H1 (cell line): Measurements from ENCODE around the gene IL18R1. TPM values are rescaled to one million over a fixed set of nuclear protein-coding genes. Genes with fewer than 3 reads are reported as not detected.

ENCODE experiments used
- CTCF ChIA-PET: fragments of 300-600 bp; sonication (Branson Sonifier 250); formaldehyde crosslinking; loops from one replicate; lab custom pipeline; 2021; ENCODE audit not compliant: partially characterized antibody; lab: Charles Lee
- POLR2A ChIA-PET: fragments of 300-600 bp; sonication (Branson Sonifier 250); formaldehyde crosslinking; loops from one replicate; lab custom pipeline; 2021; ENCODE audit warnings: inconsistent platforms; ENCODE audit not compliant: partially characterized antibody; lab: Charles Lee
- DNase-seq, 2 experiments: peaks; one replicate each; pipeline versions ENCODE4 v3.0.0 to v3.0.0-alpha.2; 2010 to 2022; ENCODE audit warnings: low spot score in 2 of 2, low read depth in 1 of 2, mixed read lengths in 1 of 2
- FAIRE-seq: peaks from 2 replicates; lab custom pipeline; 2011; peaks lifted over from hg19 to GRCh38; lab: Jason Lieb, UNC
- H2AFZ ChIP-seq: 2 replicates; pipeline ENCODE4 v1.8.1; 2012; ENCODE audit warnings: low read length, inconsistent platforms
- H2AK5ac ChIP-seq: 2 replicates; pipeline ENCODE4 v1.6.1; 2013; ENCODE audit warnings: low read depth, low read length
- H2BK120ac ChIP-seq: replicated peaks from 2 replicates; pipeline ENCODE3; 2013; ENCODE audit warnings: low read depth, low read length, inconsistent platforms
- H2BK12ac ChIP-seq: 2 replicates; pipeline ENCODE4 v1.6.1; 2013; ENCODE audit warnings: low read depth, low read length
- H2BK15ac ChIP-seq: 2 replicates; pipeline ENCODE4 v1.6.1; 2013; ENCODE audit warnings: low read length
- H2BK20ac ChIP-seq: 2 replicates; pipeline ENCODE4 v1.6.1; 2013; ENCODE audit warnings: low read length
- H2BK5ac ChIP-seq: 2 replicates; pipeline ENCODE4 v1.6.1; 2013; ENCODE audit warnings: low read depth, low read length
- H3K14ac ChIP-seq: 2 replicates; pipeline ENCODE4 v1.6.1; 2013; ENCODE audit warnings: inconsistent platforms; ENCODE audit not compliant: insufficient read length
- H3K18ac ChIP-seq: 2 replicates; pipeline ENCODE4 v1.6.1; 2013; ENCODE audit warnings: low read length; ENCODE audit errors: extremely low read depth
- H3K23ac ChIP-seq: 2 replicates; pipeline ENCODE4 v1.6.1; 2013; ENCODE audit warnings: inconsistent platforms; ENCODE audit not compliant: insufficient read length
- H3K23me2 ChIP-seq: 2 replicates; pipeline ENCODE4 v1.6.1; 2013; ENCODE audit warnings: low read depth, low read length
- H3K27ac ChIP-seq: 2 replicates; pipeline ENCODE4 v1.6.1; 2011; ENCODE audit warnings: low read depth, low read length, inconsistent platforms
- H3K27me3 ChIP-seq, 4 experiments: replicated peaks in 1 of 4; 1 replicate in 1 of 4; 2 replicates in 3 of 4; pipeline versions ENCODE4 v1.6.1 to v1.8.1; 2011 to 2013; ENCODE audit warnings: low read length in 3 of 4, mild to moderate bottlenecking in 3 of 4, inconsistent platforms in 2 of 4, mixed read lengths in 2 of 4, moderate library complexity in 1 of 4; ENCODE audit not compliant: control insufficient read depth in 3 of 4, insufficient read depth in 3 of 4; ENCODE audit errors: extremely low read depth in 1 of 4
- H3K36me3 ChIP-seq, 4 experiments: 2 replicates each; pipeline versions ENCODE4 v1.6.1 to v1.8.1; 2011 to 2013; ENCODE audit warnings: mild to moderate bottlenecking in 4 of 4, low read length in 3 of 4, moderate library complexity in 2 of 4, control low read depth in 1 of 4, inconsistent platforms in 1 of 4; ENCODE audit not compliant: insufficient read depth in 4 of 4, control insufficient read depth in 2 of 4
- H3K4ac ChIP-seq: replicated peaks from 2 replicates; pipeline ENCODE3; 2013; ENCODE audit warnings: low read length, low read depth, mixed read lengths, inconsistent platforms; ENCODE audit not compliant: insufficient read length
- H3K4me1 ChIP-seq, 4 experiments: replicated peaks in 1 of 4; 1 replicate in 1 of 4; 2 replicates in 3 of 4; pipeline versions ENCODE4 v1.6.1 to v1.8.1; 2011 to 2013; ENCODE audit warnings: low read length in 3 of 4, inconsistent platforms in 2 of 4, mixed read lengths in 1 of 4; ENCODE audit not compliant: insufficient read depth in 4 of 4, control insufficient read depth in 3 of 4
- H3K4me2 ChIP-seq, 2 experiments: 2 replicates each; pipeline versions ENCODE4 v1.6.1 to v1.8.1; 2011 to 2013; ENCODE audit warnings: low read depth in 2 of 2, low read length in 2 of 2, control low read depth in 1 of 2, inconsistent platforms in 1 of 2, mild to moderate bottlenecking in 1 of 2; ENCODE audit not compliant: insufficient read depth in 1 of 2
- H3K4me3 ChIP-seq, 4 experiments: fragments of 200-600, 300-600 bp in 1 of 4; sonication (generic), shearing (Covaris generic), sonication (Bioruptor Twin) in 1 of 4; 2 replicates each; pipeline versions ENCODE4 v1.5.1 to v1.8.1; 2011 to 2016; ENCODE audit warnings: low read length in 4 of 4, low read depth in 3 of 4, control low read depth in 2 of 4, inconsistent platforms in 2 of 4, mild to moderate bottlenecking in 2 of 4, mixed read lengths in 1 of 4, moderate library complexity in 1 of 4; ENCODE audit not compliant: insufficient read depth in 2 of 4; ENCODE audit errors: extremely low read depth in 1 of 4
- H3K56ac ChIP-seq: replicated peaks from 2 replicates; pipeline ENCODE3; 2013; ENCODE audit warnings: low read depth, mild to moderate bottlenecking, mixed read lengths, low read length, inconsistent platforms; ENCODE audit not compliant: insufficient read length
- H3K79me1 ChIP-seq: 2 replicates; pipeline ENCODE4 v1.6.1; 2013; ENCODE audit warnings: low read depth, low read length, control low read depth
- H3K79me2 ChIP-seq, 2 experiments: 2 replicates each; pipeline versions ENCODE4 v1.6.1 to v1.8.1; 2012 to 2013; ENCODE audit warnings: low read length in 2 of 2, mild to moderate bottlenecking in 2 of 2, inconsistent platforms in 1 of 2; ENCODE audit not compliant: insufficient read depth in 2 of 2, control insufficient read depth in 1 of 2
- H3K9ac ChIP-seq, 4 experiments: replicated peaks in 1 of 4; 1 replicate in 1 of 4; 2 replicates in 3 of 4; pipeline versions ENCODE4 v1.6.1 to v1.8.1; 2011 to 2013; ENCODE audit warnings: low read depth in 3 of 4, low read length in 3 of 4, control low read depth in 2 of 4, mild to moderate bottlenecking in 2 of 4, moderate library complexity in 2 of 4, inconsistent platforms in 1 of 4; ENCODE audit errors: extremely low read depth in 1 of 4
- H3K9me3 ChIP-seq, 2 experiments: 2 replicates each; pipeline versions ENCODE4 v1.6.1 to v1.8.1; 2012 to 2013; ENCODE audit warnings: mild to moderate bottlenecking in 2 of 2, moderate library complexity in 2 of 2, control low read depth in 1 of 2, inconsistent platforms in 1 of 2, low read depth in 1 of 2, low read length in 1 of 2, mixed read lengths in 1 of 2; ENCODE audit not compliant: insufficient read depth in 2 of 2
- H4K20me1 ChIP-seq, 2 experiments: replicated peaks in 1 of 2; 2 replicates each; pipeline versions ENCODE3 to v1.8.1; 2011 to 2013; ENCODE audit warnings: inconsistent platforms in 2 of 2, low read length in 2 of 2, mild to moderate bottlenecking in 1 of 2; ENCODE audit not compliant: insufficient read depth in 2 of 2, control insufficient read depth in 1 of 2
- H4K5ac ChIP-seq: 2 replicates; pipeline ENCODE4 v1.6.1; 2013; ENCODE audit warnings: low read length, low read depth, mixed read lengths, inconsistent platforms; ENCODE audit not compliant: insufficient read length
- H4K8ac ChIP-seq: 2 replicates; pipeline ENCODE4 v1.8.0; 2013; ENCODE audit warnings: mild to moderate bottlenecking, moderate library complexity, low read length, inconsistent platforms; ENCODE audit not compliant: insufficient read depth; ENCODE audit errors: extremely low read depth
- H4K91ac ChIP-seq: replicated peaks from 2 replicates; pipeline ENCODE3; 2013; ENCODE audit warnings: low read length, mixed read lengths, inconsistent platforms; ENCODE audit not compliant: insufficient read length
- BCL11A ChIP-seq, 2 experiments: IDR thresholded peaks; one replicate each; pipeline ENCODE4 v1.6.1; 2011; ENCODE audit warnings: low read depth in 2 of 2, low read length in 2 of 2, mild to moderate bottlenecking in 2 of 2
- CREB1 ChIP-seq: IDR thresholded peaks from 2 replicates; pipeline ENCODE4 v1.6.1; 2012; ENCODE audit warnings: inconsistent platforms
- JUN ChIP-seq: IDR thresholded peaks from 2 replicates; pipeline ENCODE4 v1.6.1; 2011; ENCODE audit warnings: low read depth, mild to moderate bottlenecking, improper control_type of control experiment, low read length
- KDM4A ChIP-seq: IDR thresholded peaks from one replicate; pipeline ENCODE4 v1.7.1; 2012; ENCODE audit warnings: low read depth, mild to moderate bottlenecking, moderate library complexity, low read length, inconsistent platforms; ENCODE audit not compliant: severe bottlenecking
- MAX ChIP-seq: IDR thresholded peaks from 2 replicates; pipeline ENCODE4 v1.6.1; 2012; ENCODE audit warnings: inconsistent platforms
- WGBS, 2 experiments: shearing (Covaris generic) in 1 of 2; methylation state at CpG; one replicate each; pipeline versions ENCODE4 v1.1.6 to v1.1.7; 2013 to 2015; ENCODE audit warnings: low lambda C conversion rate in 2 of 2, mixed read lengths in 2 of 2, inconsistent platforms in 1 of 2, low coverage in 1 of 2, missing lambda C conversion rate in 1 of 2; ENCODE audit not compliant: insufficient replicate concordance in 2 of 2, insufficient coverage in 1 of 2, insufficient read length in 1 of 2; ENCODE audit errors: extremely low coverage in 1 of 2, missing lambda C conversion rate in 1 of 2; 5-methylcytosine and 5-hydroxymethylcytosine counted together
- polyA plus RNA-seq, 7 experiments: library from polyadenylated mRNA; depleted of rRNA in 3 of 7; stranded (reverse) in 5 of 7; unstranded in 2 of 7; fragments of >200 nt in 5 of 7; fragments of 200-250 nt in 2 of 7; gene quantifications; 1 replicate in 5 of 7; 2 replicates in 1 of 7; 4 replicates in 1 of 7; pipeline versions ENCODE4 v1.2.1 to v1.2.3, GENCODE V29; 2011 to 2013; ENCODE audit warnings: missing spikeins in 2 of 7, mixed read lengths in 2 of 7
- total RNA-seq: library from RNA; stranded (reverse); fragmentation: NEBNext Ultra II Directional; extraction: Animal tissue kit (Norgen Biotek cat#: 25700); gene quantifications from 2 replicates; pipeline ENCODE4 v1.2.1, GENCODE V29; 2021

The IL18R1 gene
- total and polyA plus RNA-seq, 2 of the 8 experiments (the other 6 are each of a cell fraction or from before 2014, with no cell fraction given): 0.54 TPM; not detected in 1

- FAIRE-seq: no peak
- Histone ChIP-seq H3K79me1 (no peaks in the 10 kb centered on the region), H2BK12ac (no peak overlapping the region), H2BK120ac (no peak overlapping the region), H3K79me2 (no peaks in the 10 kb centered on the region), H3K4me2 (no peak overlapping the region), H3K4me3 (no peak overlapping the region), H3K9ac (no peak overlapping the region), H3K23me2 (no peaks in the 10 kb centered on the region), H4K8ac (no peak overlapping the region), H2AK5ac (no peak overlapping the region), H3K36me3 (no peaks in the 10 kb centered on the region), H4K20me1 (no peaks in the 10 kb centered on the region), H3K23ac (no peak overlapping the region), H2AFZ (no peak overlapping the region), H3K14ac (no peak overlapping the region), H2BK5ac (no peak overlapping the region), H4K91ac (no peak overlapping the region), H2BK20ac (no peak overlapping the region), H3K27me3 (no peaks in the 10 kb centered on the region), H3K4ac (no peak overlapping the region), H4K5ac (no peak overlapping the region), H3K18ac (no peak overlapping the region), H3K9me3 (no peaks in the 10 kb centered on the region; a peak in 1 of 4 replicates), H2BK15ac (no peak overlapping the region), H3K56ac (no peak overlapping the region), H3K27ac (no peak overlapping the region), H3K4me1 (peaks cover 0 to 3% (median 0%) of the 10 kb centered on the region in 4 experiments; a peak in 1 of 7 replicates)
- WGBS, 2 experiments: 90% methylated on average over 3 of the region's 3 CpGs; no CpG with 5 or more reads in 1 of the 2 experiments
- DNase-seq: no peak
- CTCF ChIA-PET: interaction anchor here (0.6 to 3.1 kb wide), 20 partner anchors 9 to 438 kb away, joined by 3 to 16 read pairs (median 4); partner anchors contain the start of genes IL18R1 and SLC9A4
- POLR2A ChIA-PET: no interaction called here
- no peak for TF ChIP-seq BCL11A (IDR thresholded peaks at IDR 0.05; ENCODE audit: low read depth in 2 of 2, low read length in 2 of 2)
- no peak for TF ChIP-seq JUN
- TF ChIP-seq MAX: no peak
- no peak for TF ChIP-seq KDM4A
- no peak for TF ChIP-seq CREB1
Measured at GRCh38 chr2:102444233-102444632, 88.6 kb downstream of the IL18R1 start.
